BE2C (cell line): ENCODE data around the gene WDR37.
A peak's percentile ranks its signal among the peaks of the same experiment; 100 is the strongest.

ENCODE experiments used
- DNase-seq: peaks from one replicate; pipeline ENCODE4 v3.0.0-alpha.2; 2020
- H3K27me3 ChIP-seq: fragments of 250-450 bp; sonication (Bioruptor Pico); 2 replicates; pipeline ENCODE4 v1.5.1; 2020; ENCODE audit warnings: mild to moderate bottlenecking
- H3K36me3 ChIP-seq: fragments of 250-450 bp; sonication (Bioruptor Pico); 2 replicates; pipeline ENCODE4 v1.5.1; 2020; ENCODE audit warnings: mild to moderate bottlenecking
- H3K4me1 ChIP-seq: fragments of 250-450 bp; sonication (Bioruptor Pico); 2 replicates; pipeline ENCODE4 v1.5.1; 2020
- H3K4me3 ChIP-seq: 2 replicates; pipeline ENCODE4 v1.5.1; 2011; ENCODE audit warnings: low read depth, low read length
- H3K9me3 ChIP-seq: fragments of 250-450 bp; sonication (Bioruptor Pico); 2 replicates; pipeline ENCODE4 v1.5.1; 2020
- CTCF ChIP-seq: IDR thresholded peaks from 2 replicates; pipeline ENCODE4 v1.5.1; 2012; ENCODE audit warnings: mild to moderate bottlenecking, low read depth, low read length

Gene WDR37

GRCh38 chr10:1141261-1141660, 85.1 kb downstream of the WDR37 start:
- H3K36me3 ChIP-seq, result no peaks in the 10 kb centered on the region
- no peaks in the 10 kb centered on the region for H3K27me3 ChIP-seq
- H3K9me3 ChIP-seq, result no peaks in the 10 kb centered on the region
- TF ChIP-seq CTCF, result no peak
- no peaks in the 10 kb centered on the region for H3K4me1 ChIP-seq
- DNase-seq, result no peak
- H3K4me3 ChIP-seq, result no peak overlapping the region

- no peak for TF ChIP-seq CTCF
- H3K4me3 ChIP-seq, result no peak overlapping the region
- DNase-seq, result no peak
- no peaks in the 10 kb centered on the region for H3K27me3 ChIP-seq
- H3K9me3 ChIP-seq, result no peaks in the 10 kb centered on the region
- no peaks in the 10 kb centered on the region for H3K4me1 ChIP-seq
- no peaks in the 10 kb centered on the region for H3K36me3 ChIP-seq
These were observed 85.5 kb downstream of the WDR37 start for GRCh38 chr10:1141701-1142100.

- no peak overlapping the region for H3K4me3 ChIP-seq
- TF ChIP-seq CTCF, result peak; percentile 62
- H3K36me3 ChIP-seq, result no peaks in the 10 kb centered on the region
- peak; percentile 28 for DNase-seq
- no peaks in the 10 kb centered on the region for H3K9me3 ChIP-seq
- no peaks in the 10 kb centered on the region for H3K27me3 ChIP-seq
- H3K4me1 ChIP-seq, result no peaks in the 10 kb centered on the region
These were observed 86.4 kb downstream of the WDR37 start for GRCh38 chr10:1142596-1142995.

DNA sequence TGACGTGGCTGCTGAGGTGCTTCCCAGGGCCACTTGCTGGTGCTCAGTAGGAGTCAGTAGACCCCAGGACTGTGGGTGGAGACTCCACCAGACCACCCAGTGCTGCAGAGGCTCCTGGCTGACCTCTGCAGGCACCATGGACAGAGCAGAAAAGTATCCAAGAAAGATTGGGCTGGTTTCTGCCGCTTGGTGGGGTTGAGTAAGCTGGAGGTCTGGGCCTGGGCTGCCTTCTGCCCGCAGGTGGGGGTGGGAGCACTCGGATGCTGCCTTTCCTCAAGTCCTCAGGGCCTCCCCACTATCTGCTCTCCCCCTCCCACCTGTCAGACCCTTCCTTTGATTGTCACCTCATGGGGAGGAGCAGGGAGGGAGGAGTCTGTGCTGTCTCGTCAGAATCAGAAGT, 91.6 kb downstream of the WDR37 start:
- H3K36me3 ChIP-seq, result no peaks in the 10 kb centered on the region

DNA sequence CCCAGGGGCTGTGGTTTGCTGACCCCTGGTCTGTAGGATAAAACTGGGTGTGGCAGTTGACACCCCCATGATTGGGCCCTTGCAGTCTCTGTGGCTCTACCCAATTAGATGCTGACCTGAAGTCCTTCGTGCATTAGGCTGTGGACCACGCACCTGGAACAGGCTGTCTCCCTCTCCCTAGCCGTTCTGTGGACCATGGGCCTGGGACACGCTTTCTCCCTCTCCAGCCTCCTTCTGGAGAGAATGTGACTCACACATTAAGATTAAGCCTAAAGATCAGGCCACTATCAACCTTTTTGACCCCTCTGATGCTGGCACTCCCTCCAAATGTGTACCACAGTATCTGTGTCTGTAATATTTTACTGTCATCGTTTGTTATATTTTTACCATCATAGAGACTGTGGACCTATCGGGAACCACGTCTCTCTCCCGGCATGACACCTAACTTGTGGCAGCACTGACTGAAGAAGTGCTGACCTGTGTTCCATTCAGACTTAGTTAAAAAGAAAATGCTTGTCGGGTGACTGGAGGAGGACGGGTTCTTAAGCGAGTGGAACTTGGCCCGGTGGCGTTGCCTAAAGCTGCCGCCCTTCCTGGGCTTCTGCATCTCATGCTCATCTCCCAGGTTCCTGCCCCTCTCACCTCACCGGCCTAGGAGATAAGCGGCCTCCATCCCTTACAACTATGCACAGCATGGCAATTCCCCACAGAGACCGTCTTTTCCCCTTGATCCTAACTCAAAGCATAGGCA, 92.8 kb downstream of the WDR37 start:
- Histone ChIP-seq H3K27me3 (no peaks in the 10 kb centered on the region), H3K9me3 (no peaks in the 10 kb centered on the region), H3K4me3 (no peak overlapping the region), H3K4me1 (peaks cover 8% of the 10 kb centered on the region), H3K36me3 (no peaks in the 10 kb centered on the region)
- DNase-seq, result no peak
- TF ChIP-seq CTCF, result no peak

More for the DNA sequence above, 91.6 kb downstream of the WDR37 start:
- no peak for TF ChIP-seq CTCF
- DNase-seq, result no peak
- H3K27me3 ChIP-seq, result no peaks in the 10 kb centered on the region
- H3K9me3 ChIP-seq, result no peaks in the 10 kb centered on the region
- H3K4me3 ChIP-seq, result no peak overlapping the region
- peaks cover 8% of the 10 kb centered on the region for H3K4me1 ChIP-seq

DNA sequence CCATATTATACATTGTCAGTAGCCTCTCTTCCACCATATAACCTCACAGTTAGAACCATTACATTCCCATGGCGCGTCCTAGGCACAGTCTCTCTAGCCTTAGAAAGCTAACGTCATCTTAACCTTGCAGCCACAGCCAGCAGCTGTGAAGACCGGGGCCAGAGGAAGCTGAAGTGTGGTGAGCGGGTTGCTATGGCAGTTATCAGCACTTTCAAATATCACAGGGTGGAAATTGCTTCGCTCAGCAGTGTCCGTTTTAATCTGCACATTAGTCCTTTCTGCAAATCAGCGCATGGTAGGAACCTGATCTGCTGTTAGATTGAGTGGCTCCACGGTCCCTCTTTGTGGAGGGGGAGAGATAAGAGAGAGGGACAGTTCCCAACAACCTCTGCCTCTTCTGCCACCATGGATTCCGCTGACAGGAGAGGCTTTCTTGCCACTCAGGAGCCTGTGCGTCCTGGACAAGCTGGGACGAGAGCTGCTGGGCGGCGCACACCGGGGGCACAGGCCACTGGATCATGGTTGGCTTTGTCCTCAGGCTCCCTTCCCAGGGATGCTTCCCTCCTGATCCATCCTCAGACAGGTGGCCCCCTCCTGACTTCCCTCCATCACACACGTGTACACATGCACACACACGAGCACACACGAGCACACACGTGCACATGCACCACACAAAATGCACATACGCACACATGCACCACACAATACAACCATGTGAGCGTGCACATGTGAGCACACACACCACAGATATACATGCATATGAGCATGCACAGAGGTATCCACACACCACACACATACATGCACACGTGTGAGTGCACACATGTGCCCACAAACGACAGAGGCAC, 93.8 kb downstream of the WDR37 start:
- Histone ChIP-seq H3K27me3 (no peaks in the 10 kb centered on the region), H3K9me3 (no peaks in the 10 kb centered on the region), H3K4me3 (peak overlapping the region; percentile 38), H3K4me1 (peaks cover 8% of the 10 kb centered on the region), H3K36me3 (no peaks in the 10 kb centered on the region)
- no peak for TF ChIP-seq CTCF
- peak; percentile 65 for DNase-seq
